GM20431 (cell line): Measurements from ENCODE around the gene GNAS.

Source experiments
- in situ Hi-C: fragments of 300-500 bp; cut with MseI, MboI; formaldehyde crosslinking; loops from one replicate; pipeline ENCODE4 v1.15.0; 2020; ENCODE audit warnings: low sequenced_read_pairs; ENCODE audit not compliant: unreplicated experiment

The GNAS gene

GRCh38 chr20:58875541-58876134 is 23.1 kb downstream of the GNAS start:
- in situ Hi-C loops, result no loop called here

GRCh38 chr20:58876437-58876836 is 23.9 kb downstream of the GNAS start:
- in situ Hi-C loops, result no loop called here

- in situ Hi-C loops, result no loop called here
Observed at GRCh38 chr20:58877050-58877975, 24.8 kb downstream of the GNAS start.

GRCh38 chr20:58877976-58878360 is 25.5 kb downstream of the GNAS start:
- in situ Hi-C loops, result no loop called here

- in situ Hi-C loops, result no loop called here
Observed at GRCh38 chr20:58878399-58878798, 25.9 kb downstream of the GNAS start.

- in situ Hi-C loops, result no loop called here
Observed at GRCh38 chr20:58880441-58880840, 27.9 kb downstream of the GNAS start.

GRCh38 chr20:58880994-58881752 is 28.7 kb downstream of the GNAS start:
- in situ Hi-C loops, result no loop called here

GRCh38 chr20:58882704-58883089 is 30.2 kb downstream of the GNAS start:
- in situ Hi-C loops, result no loop called here

GRCh38 chr20:58883241-58883691 is 30.8 kb downstream of the GNAS start:
- in situ Hi-C loops, result no loop called here

- in situ Hi-C loops, result no loop called here
Observed at GRCh38 chr20:58884966-58885365, 32.5 kb downstream of the GNAS start.

- in situ Hi-C loops, result no loop called here
Observed at GRCh38 chr20:58886546-58886945, 34.0 kb downstream of the GNAS start.

- in situ Hi-C loops, result no loop called here
Observed at GRCh38 chr20:58888103-58888502, 35.6 kb downstream of the GNAS start.

GRCh38 chr20:58888521-58889333 is 36.2 kb downstream of the GNAS start:
- in situ Hi-C loops, result no loop called here

- in situ Hi-C loops, result no loop called here
Observed at GRCh38 chr20:58889334-58889760, 36.8 kb downstream of the GNAS start.

GRCh38 chr20:58889798-58890517 is 37.4 kb downstream of the GNAS start:
- in situ Hi-C loops, result no loop called here

GRCh38 chr20:58890518-58891085 is 38.1 kb downstream of the GNAS start:
- in situ Hi-C loops, result no loop called here

- in situ Hi-C loops, result no loop called here
Observed at GRCh38 chr20:58891086-58891717, 38.7 kb downstream of the GNAS start.

GRCh38 chr20:58891718-58892140 is 39.2 kb downstream of the GNAS start:
- in situ Hi-C loops, result no loop called here
